Measurements from ENCODE around the gene PUS10. TPM values are rescaled to one million over a fixed set of nuclear protein-coding genes. Genes with fewer than 3 reads are reported as not detected.

PUS10 gene, protein sequence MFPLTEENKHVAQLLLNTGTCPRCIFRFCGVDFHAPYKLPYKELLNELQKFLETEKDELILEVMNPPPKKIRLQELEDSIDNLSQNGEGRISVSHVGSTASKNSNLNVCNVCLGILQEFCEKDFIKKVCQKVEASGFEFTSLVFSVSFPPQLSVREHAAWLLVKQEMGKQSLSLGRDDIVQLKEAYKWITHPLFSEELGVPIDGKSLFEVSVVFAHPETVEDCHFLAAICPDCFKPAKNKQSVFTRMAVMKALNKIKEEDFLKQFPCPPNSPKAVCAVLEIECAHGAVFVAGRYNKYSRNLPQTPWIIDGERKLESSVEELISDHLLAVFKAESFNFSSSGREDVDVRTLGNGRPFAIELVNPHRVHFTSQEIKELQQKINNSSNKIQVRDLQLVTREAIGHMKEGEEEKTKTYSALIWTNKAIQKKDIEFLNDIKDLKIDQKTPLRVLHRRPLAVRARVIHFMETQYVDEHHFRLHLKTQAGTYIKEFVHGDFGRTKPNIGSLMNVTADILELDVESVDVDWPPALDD
- 10 to 100 TPM in 3 of 6 donors, 1 to 10 TPM in 3; 6.1 to 28.3 (median 10.3) TPM for total RNA-seq

DNA sequence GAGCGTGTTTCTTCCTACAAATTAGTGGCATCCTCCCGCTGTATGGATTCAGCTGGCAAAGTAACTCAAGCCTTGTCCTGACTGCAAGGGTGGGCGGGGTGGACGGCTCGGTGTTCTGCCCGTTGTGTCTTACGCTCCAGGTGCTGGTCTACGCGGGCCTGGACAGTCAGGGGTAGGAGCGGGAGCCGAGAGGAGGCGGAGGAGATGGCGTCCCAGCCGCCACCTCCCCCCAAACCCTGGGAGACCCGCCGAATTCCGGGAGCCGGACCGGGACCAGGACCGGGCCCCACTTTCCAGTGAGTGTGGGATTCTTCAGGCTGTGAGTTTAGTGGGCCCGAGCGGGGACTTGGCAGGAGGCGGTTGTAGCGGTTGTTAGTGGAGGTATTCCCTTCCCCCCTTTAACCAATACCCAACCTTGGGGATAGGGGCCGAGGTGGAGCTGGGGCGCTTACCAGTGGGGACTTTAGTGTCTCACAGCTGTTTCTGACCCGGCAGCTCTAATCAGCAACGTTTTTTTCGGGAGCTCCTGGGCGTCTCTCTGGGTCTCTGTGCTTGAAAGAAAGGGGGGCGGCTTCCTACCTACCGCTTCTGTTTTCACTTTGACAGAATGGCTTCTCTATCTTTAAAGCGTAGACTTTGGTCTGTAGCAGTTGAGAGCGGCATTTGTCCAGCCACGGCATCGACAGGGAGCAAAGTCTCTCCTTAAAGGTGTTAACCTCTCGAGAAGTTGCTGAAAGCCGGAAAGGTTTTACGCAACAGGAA lies at the start of gene PUS10, which contains the start of gene PEX13:
Gene PUS10, minus strand, starts transcription at position 700 of the 762 bp plus-strand sequence. CDS start 6,365 bp downstream, outside the sequence.
Gene PEX13, plus strand, starts transcription at position 165 of the 762 bp plus-strand sequence. Its CDS starts 40 bp downstream, at position 205.
- peak; percentile 97 to 98 for ATAC-seq (ENCODE audit: low FRiP score in 2 of 2)
- Histone ChIP-seq H3K4me1 (peaks cover 19 to 43% (median 33%) of the 10 kb centered on the region in 4 donors), H3K9me3 (peaks cover 0 to 3% (median 0%) of the 10 kb centered on the region in 4 donors), H3K36me3 (peaks cover 0 to 17% (median 4%) of the 10 kb centered on the region in 4 donors), H3K27ac (peak within 1 kb of the TSS; percentile 90 to 95 (median 94)), H3K4me3 (peak within 1 kb of the TSS; percentile 77 to 89 (median 81)), H3K27me3 (no peaks in the 10 kb centered on the region)
- WGBS, 2 donors = 0 to 1% methylated on average over 11 to 39 of the region's 39 CpGs
- peak; percentile 85 to 87 for DNase-seq
- TF ChIP-seq CTCF (IDR thresholded peaks at IDR 0.05) (no peak), POLR2A (IDR thresholded peaks at IDR 0.05) (peak in 2 of 4 donors; percentile 55 to 83), EP300 (IDR thresholded peaks at IDR 0.05) (peak in 1 of 4 donors; percentile 2), POLR2AphosphoS5 (IDR thresholded peaks at IDR 0.05) (peak; percentile 20 to 73)

GRCh38 chr2:61065714-61066709 lies 48.0 kb upstream of the PUS10 start, which contains the start of gene SANBR:
Gene SANBR (plus strand): TSS chr2:61065871. CDS start chr2:61070351, 4,480 bp downstream.
- DNase-seq (peak; percentile 95 to 98), ATAC-seq (ENCODE audit: low FRiP score in 2 of 2) (peak; percentile 97 to 99)
- TF ChIP-seq POLR2A (IDR thresholded peaks at IDR 0.05) (peak in 3 of 4 donors; percentile 31 to 85 (median 49)), POLR2AphosphoS5 (IDR thresholded peaks at IDR 0.05) (peak; percentile 43 to 72), EP300 (IDR thresholded peaks at IDR 0.05) (no peak), CTCF (IDR thresholded peaks at IDR 0.05) (peak in 1 of 6 experiments; percentile 36)
- no peaks in the 10 kb centered on the region for H3K27me3 ChIP-seq
- no peaks in the 10 kb centered on the region for H3K9me3 ChIP-seq
- peaks cover 0 to 4% (median 3%) of the 10 kb centered on the region in 4 donors for H3K36me3 ChIP-seq
- peak within 1 kb of the TSS; percentile 70 to 92 (median 82) for H3K27ac ChIP-seq
- WGBS, 2 donors = 0 to 1% methylated on average over 24 to 58 of the region's 112 CpGs
- peak within 1 kb of the TSS; percentile 88 to 98 (median 94) for H3K4me3 ChIP-seq
- H3K4me1 ChIP-seq = peaks cover 6 to 21% (median 11%) of the 10 kb centered on the region in 4 donors

- no peaks in the 10 kb centered on the region for H3K27me3 ChIP-seq
- no peak for DNase-seq
- no peaks in the 10 kb centered on the region for H3K9me3 ChIP-seq
- H3K4me1 ChIP-seq = no peaks in the 10 kb centered on the region
- ATAC-seq (ENCODE audit: low FRiP score in 2 of 2) = no peak
- TF ChIP-seq EP300 (IDR thresholded peaks at IDR 0.05) (no peak), POLR2A (IDR thresholded peaks at IDR 0.05) (no peak), CTCF (IDR thresholded peaks at IDR 0.05) (no peak)
- no peak overlapping the region for H3K4me3 ChIP-seq
- no peak overlapping the region for H3K27ac ChIP-seq
- H3K36me3 ChIP-seq = peaks cover 0 to 15% (median 4%) of the 10 kb centered on the region in 4 donors
Measured at GRCh38 chr2:61059382-61059781, 41.3 kb upstream of the PUS10 start.

DNA sequence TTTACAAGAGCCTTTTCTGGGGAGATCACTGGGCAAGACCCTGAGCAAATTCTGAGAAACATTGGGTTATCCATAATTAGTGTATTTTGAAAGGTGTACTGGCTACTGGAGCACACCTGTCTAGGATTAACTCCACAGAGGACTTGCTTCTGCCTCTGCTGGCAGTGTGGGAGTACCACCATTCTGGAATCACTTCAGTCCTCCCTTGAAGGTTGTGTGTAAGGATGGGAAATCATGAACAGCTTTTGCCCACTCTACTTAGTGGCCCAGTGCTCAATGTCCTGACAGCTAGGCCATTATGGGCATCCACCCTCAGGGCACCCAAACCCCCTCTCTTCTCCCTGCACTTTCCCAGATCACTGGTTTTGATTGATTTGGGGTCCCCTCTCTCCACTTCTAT lies 39.5 kb upstream of the PUS10 start:
- no peak overlapping the region for H3K4me3 ChIP-seq
- no peaks in the 10 kb centered on the region for H3K9me3 ChIP-seq
- TF ChIP-seq CTCF (IDR thresholded peaks at IDR 0.05) (no peak), POLR2AphosphoS5 (IDR thresholded peaks at IDR 0.05) (no peak), EP300 (IDR thresholded peaks at IDR 0.05) (no peak), POLR2A (IDR thresholded peaks at IDR 0.05) (no peak)
- ATAC-seq (ENCODE audit: low FRiP score in 2 of 2) = no peak
- H3K4me1 ChIP-seq = no peaks in the 10 kb centered on the region
- H3K27me3 ChIP-seq = no peaks in the 10 kb centered on the region
- DNase-seq = no peak
- peaks cover 0 to 21% (median 6%) of the 10 kb centered on the region in 4 donors for H3K36me3 ChIP-seq
- H3K27ac ChIP-seq = no peak overlapping the region
